Heart left ventricle (tissue), 16 donors: ENCODE results near the gene TBC1D1. TPM values are rescaled to one million over a fixed set of nuclear protein-coding genes. Genes with fewer than 3 reads are reported as not detected.

Source experiments
- ATAC-seq, 4 donors: fragments of 200-7000 bp; cut with Tn5 transposase; one replicate each; pipeline ENCODE4 v1.9.1; 2020 to 2022; ENCODE audit warnings: moderate library complexity in 4 of 4, mild to moderate bottlenecking in 3 of 4, moderate number of reproducible peaks in 1 of 4
- DNase-seq, 5 donors: peaks; one replicate each; pipeline ENCODE4 v3.0.0-alpha.2; 2020
- H3K27ac ChIP-seq, 12 donors: fragments of 200-600 bp; sonication (generic) in 4 of 12; one replicate each; pipeline versions ENCODE4 v1.5.0 to v1.8.0; 2016 to 2022; ENCODE audit warnings: mild to moderate bottlenecking in 2 of 12
- H3K27me3 ChIP-seq, 9 donors: fragments of 200-600 bp; sonication (generic) in 2 of 9; one replicate each; pipeline versions ENCODE4 v1.5.1 to v1.8.0; 2016 to 2022; ENCODE audit warnings: mild to moderate bottlenecking in 3 of 9
- H3K36me3 ChIP-seq, 9 donors: fragments of 200-600 bp; sonication (generic) in 2 of 9; one replicate each; pipeline versions ENCODE4 v1.5.0 to v1.8.0; 2018 to 2022; ENCODE audit warnings: mild to moderate bottlenecking in 2 of 9
- H3K4me1 ChIP-seq, 12 donors: fragments of 200-600 bp; sonication (generic) in 4 of 12; one replicate each; pipeline versions ENCODE4 v1.5.0 to v1.8.0; 2016 to 2022; ENCODE audit warnings: mild to moderate bottlenecking in 3 of 12
- H3K4me3 ChIP-seq, 12 donors: fragments of 200-600 bp; sonication (generic) in 4 of 12; one replicate each; pipeline versions ENCODE4 v1.5.0 to v1.8.0; 2017 to 2022; ENCODE audit warnings: mild to moderate bottlenecking in 9 of 12, moderate library complexity in 4 of 12
- H3K9me3 ChIP-seq, 12 donors: fragments of 200-600 bp; sonication (generic) in 4 of 12; one replicate each; pipeline versions ENCODE4 v1.5.0 to v1.8.0; 2016 to 2022; ENCODE audit warnings: mild to moderate bottlenecking in 1 of 12
- POLR2A ChIP-seq, 2 donors: fragments of 450-650 bp; IDR thresholded peaks; one replicate each; pipeline ENCODE4 v1.6.1; 2017; ENCODE audit warnings: antibody characterized with exemption in 2 of 2, mild to moderate bottlenecking in 2 of 2, moderate library complexity in 2 of 2
- WGBS, 4 donors: extraction: QIAGEN DNeasy Blood & Tissue Kit in 2 of 4; methylation state at CpG; one replicate each; pipeline versions ENCODE4 v1.1.5 to v1.1.7; 2013 to 2018; 5-methylcytosine and 5-hydroxymethylcytosine counted together
- intact Hi-C, 10 donors: fragments of 100-400 bp; cut with DNase I; formaldehyde crosslinking; loops; one replicate each; pipeline versions ENCODE4 v1.11.1 to v1.14.2; 2022
- polyA plus RNA-seq, 2 donors: library from polyadenylated mRNA; stranded (reverse); fragments of 200-250 nt; gene quantifications; one replicate each; pipeline ENCODE4 v1.2.3, GENCODE V29; 2013
- total RNA-seq, 9 donors: library from RNA; depleted of rRNA in 2 of 9; stranded (reverse); fragments of >200 nt in 2 of 9; fragmentation: NEBNext Ultra II Directional in 3 of 9; extraction: Animal tissue kit (Norgen Biotek cat#: 25700) in 3 of 9; gene quantifications; one replicate each; pipeline versions ENCODE4 v1.1.0 to v1.2.4, GENCODE V29; 2016 to 2023
- TF ChIP-seq, protein P1 (sequence below), 12 donors: fragments of 200-600 bp; sonication (generic) in 4 of 12; IDR thresholded peaks; one replicate each; pipeline versions ENCODE4 v1.5.0 to v1.8.0; 2018 to 2022; ENCODE audit warnings: antibody characterized with exemption in 12 of 12, mild to moderate bottlenecking in 5 of 12
- donor health status: ischemic (EF 13 %, LVEDD 7.1; RV severe dilation, severe dysfunction).
- donor health status: healthy with polysubstance abuse.
- donor health status: DM: no; HTN: yes; CAD: no.
- donor health status: DM: no; HTN: no; CAD: no.
- donor health status: ischemic (EF 25% LVEDD 6.9; RV normal size, moderate dysfunction).
- donor health status: ischemic (EF 25% LVEDD 5.7; RV mildly dilated, moderate dysfunction).
- donor health status: healthy.
- donor health status: DM: yes; HTN: yes; CAD: no.
- donor health status: ischemic (EF 35%, LVEDD 5.7; RV mildly dilated, moderate dysfunction).
- donor health status: nonischemic (EF 11% LVEDD 7.7; RV severe dilation, severe dysfunction).
- donor health status: DM: yes; HTN: yes; CAD: no.
- donor health status: PGD.
- donor health status: ischemic (EF 29% LVEDD 5.4; RV normal size, mild dysfunction).
- donor health status: nonischemic (EF 23%, LVEDD 6.1; RV moderate dilation, normal function).

The TBC1D1 gene
- total and polyA plus RNA-seq, 11 donors, result 81.7 to 269 (median 140) TPM

DNA sequence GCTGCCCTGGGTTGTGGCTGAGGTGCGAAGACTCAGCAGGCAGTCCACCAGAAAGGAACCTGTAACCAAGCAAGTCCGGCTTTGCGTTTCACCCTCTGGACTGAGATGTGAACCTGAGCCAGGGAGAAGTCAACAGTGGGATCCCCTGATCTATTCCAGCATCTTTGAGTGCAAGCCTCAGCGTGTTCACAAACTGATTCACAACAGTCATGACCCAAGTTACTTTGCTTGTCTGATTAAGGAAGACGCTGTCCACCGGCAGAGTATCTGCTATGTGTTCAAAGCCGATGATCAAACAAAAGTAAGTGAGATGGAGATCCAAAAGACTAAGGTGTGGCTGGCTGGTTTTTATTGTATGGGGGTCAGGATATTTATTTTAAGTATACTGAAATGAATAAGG, 11.3 kb downstream of the TBC1D1 start:
- DNase-seq (no peak), ATAC-seq (no peak)
- peaks cover 0 to 25% (median 15%) of the 10 kb centered on the region in 12 donors for H3K4me1 ChIP-seq
- no peak overlapping the region for H3K4me3 ChIP-seq
- H3K27ac ChIP-seq, result no peak overlapping the region
- H3K36me3 ChIP-seq, result peaks cover 0 to 28% (median 4%) of the 10 kb centered on the region in 9 donors
- 78 to 88% (median 86%) methylated on average over 7 of the region's 7 CpGs for WGBS, 4 donors
- intact Hi-C loops, result no loop called here
- H3K9me3 ChIP-seq, result no peaks in the 10 kb centered on the region
- no peaks in the 10 kb centered on the region for H3K27me3 ChIP-seq
- TF ChIP-seq POLR2A (IDR thresholded peaks at IDR 0.05), result no peak
- TF ChIP-seq, protein P1, sequence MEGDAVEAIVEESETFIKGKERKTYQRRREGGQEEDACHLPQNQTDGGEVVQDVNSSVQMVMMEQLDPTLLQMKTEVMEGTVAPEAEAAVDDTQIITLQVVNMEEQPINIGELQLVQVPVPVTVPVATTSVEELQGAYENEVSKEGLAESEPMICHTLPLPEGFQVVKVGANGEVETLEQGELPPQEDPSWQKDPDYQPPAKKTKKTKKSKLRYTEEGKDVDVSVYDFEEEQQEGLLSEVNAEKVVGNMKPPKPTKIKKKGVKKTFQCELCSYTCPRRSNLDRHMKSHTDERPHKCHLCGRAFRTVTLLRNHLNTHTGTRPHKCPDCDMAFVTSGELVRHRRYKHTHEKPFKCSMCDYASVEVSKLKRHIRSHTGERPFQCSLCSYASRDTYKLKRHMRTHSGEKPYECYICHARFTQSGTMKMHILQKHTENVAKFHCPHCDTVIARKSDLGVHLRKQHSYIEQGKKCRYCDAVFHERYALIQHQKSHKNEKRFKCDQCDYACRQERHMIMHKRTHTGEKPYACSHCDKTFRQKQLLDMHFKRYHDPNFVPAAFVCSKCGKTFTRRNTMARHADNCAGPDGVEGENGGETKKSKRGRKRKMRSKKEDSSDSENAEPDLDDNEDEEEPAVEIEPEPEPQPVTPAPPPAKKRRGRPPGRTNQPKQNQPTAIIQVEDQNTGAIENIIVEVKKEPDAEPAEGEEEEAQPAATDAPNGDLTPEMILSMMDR (IDR thresholded peaks at IDR 0.05), result no peak

GRCh38 chr4:37902738-37903693, 12.1 kb downstream of the TBC1D1 start:
- Histone ChIP-seq H3K9me3 (no peaks in the 10 kb centered on the region), H3K27me3 (no peaks in the 10 kb centered on the region), H3K36me3 (peaks cover 0 to 28% (median 4%) of the 10 kb centered on the region in 9 donors), H3K4me1 (peaks cover 0 to 27% (median 12%) of the 10 kb centered on the region in 12 donors), H3K4me3 (no peak overlapping the region), H3K27ac (no peak overlapping the region)
- ATAC-seq, result no peak
- TF ChIP-seq, protein P1 (IDR thresholded peaks at IDR 0.05), result no peak
- TF ChIP-seq POLR2A (IDR thresholded peaks at IDR 0.05), result no peak
- no peak for DNase-seq
- WGBS, 4 donors, result 70 to 84% (median 79%) methylated on average over 9 of the region's 9 CpGs
- intact Hi-C loops, result no loop called here

- 89 to 91% (median 90%) methylated on average over 3 of the region's 3 CpGs for WGBS, 4 donors
- H3K4me1 ChIP-seq, result peaks cover 0 to 34% (median 16%) of the 10 kb centered on the region in 12 donors
- H3K27ac ChIP-seq, result peak overlapping the region in 1 of 12 donors; percentile 17
Measured at GRCh38 chr4:37903901-37904300, 13.0 kb downstream of the TBC1D1 start.

GRCh38 chr4:37904824-37905223, 13.9 kb downstream of the TBC1D1 start:
- no peaks in the 10 kb centered on the region for H3K9me3 ChIP-seq
- peaks cover 0 to 28% (median 4%) of the 10 kb centered on the region in 9 donors for H3K36me3 ChIP-seq
- DNase-seq, result no peak
- no peak for TF ChIP-seq POLR2A (IDR thresholded peaks at IDR 0.05)
- TF ChIP-seq, protein P1 (IDR thresholded peaks at IDR 0.05), result no peak
- no peaks in the 10 kb centered on the region for H3K27me3 ChIP-seq
- intact Hi-C loops, result loop anchor here in 2 of 10 donors (5.0 kb wide), 1 partner anchor 72 kb away; no protein-coding TSS in a partner anchor
- 90 to 98% (median 95%) methylated on average over 3 of the region's 3 CpGs for WGBS, 4 donors
- peaks cover 0 to 43% (median 25%) of the 10 kb centered on the region in 12 donors for H3K4me1 ChIP-seq
- no peak overlapping the region for H3K4me3 ChIP-seq
- no peak overlapping the region for H3K27ac ChIP-seq
- no peak for ATAC-seq

More at GRCh38 chr4:37903901-37904300, 13.0 kb downstream of the TBC1D1 start:
- peaks cover 0 to 28% (median 4%) of the 10 kb centered on the region in 9 donors for H3K36me3 ChIP-seq
- H3K4me3 ChIP-seq, result no peak overlapping the region
- H3K9me3 ChIP-seq, result no peaks in the 10 kb centered on the region
- intact Hi-C loops, result no loop called here
- ATAC-seq (no peak), DNase-seq (no peak)
- H3K27me3 ChIP-seq, result no peaks in the 10 kb centered on the region
- TF ChIP-seq, protein P1 (IDR thresholded peaks at IDR 0.05), result no peak
- TF ChIP-seq POLR2A (IDR thresholded peaks at IDR 0.05), result no peak
